Superior temporal gyrus (tissue), 1 donor: Measurements from ENCODE around the gene PCGF2.
A peak's percentile ranks its signal among the peaks of the same experiment; 100 is the strongest.
"Not testable (repeated sequence)": the region's sequence is repeated elsewhere in the genome, so short reads cannot be mapped to it uniquely, and the experiment has no call there.

Source experiments
- DNase-seq: peaks from one replicate; pipeline ENCODE4 v3.0.0-alpha.2; 2016; ENCODE audit errors: extremely low spot score

Gene PCGF2

GRCh38 chr17:38735161-38735997 lies 12.8 kb downstream of the PCGF2 start:
- DNase-seq, result peak; percentile 71

- no peak for DNase-seq
These were observed 13.9 kb downstream of the PCGF2 start for GRCh38 chr17:38733982-38734973.

GRCh38 chr17:38733282-38733981 lies 14.7 kb downstream of the PCGF2 start:
- no peak for DNase-seq

- DNase-seq, result no peak
These were observed 15.5 kb downstream of the PCGF2 start for GRCh38 chr17:38732376-38733281.

- no peak for DNase-seq
These were observed 16.4 kb downstream of the PCGF2 start for GRCh38 chr17:38731526-38732294.

- no peak for DNase-seq
These were observed 17.4 kb downstream of the PCGF2 start for GRCh38 chr17:38730526-38731379.

- DNase-seq, result peak; percentile 74
These were observed 18.1 kb downstream of the PCGF2 start, which contains the start of gene CISD3 for GRCh38 chr17:38729886-38730525. Gene CISD3 (plus strand): TSS chr17:38730341. CDS start chr17:38730359, 18 bp downstream.

GRCh38 chr17:38729368-38729885 lies 18.7 kb downstream of the PCGF2 start:
- DNase-seq, result no peak

- DNase-seq, result no peak
These were observed 19.8 kb downstream of the PCGF2 start for GRCh38 chr17:38728290-38728831.

- no peak for DNase-seq
These were observed 20.4 kb downstream of the PCGF2 start for GRCh38 chr17:38727736-38728135.

- DNase-seq, result not testable (repeated sequence)
These were observed 22.0 kb downstream of the PCGF2 start for GRCh38 chr17:38726145-38726544.

- DNase-seq, result peak; percentile 70
These were observed 23.1 kb downstream of the PCGF2 start for GRCh38 chr17:38725066-38725465.

- peak; percentile 84 for DNase-seq
These were observed 23.7 kb downstream of the PCGF2 start for GRCh38 chr17:38724337-38724988.

GRCh38 chr17:38721802-38722201 lies 26.3 kb downstream of the PCGF2 start:
- no peak for DNase-seq

GRCh38 chr17:38720941-38721340 lies 27.2 kb downstream of the PCGF2 start:
- DNase-seq, result no peak

GRCh38 chr17:38719943-38720641 lies 28.0 kb downstream of the PCGF2 start:
- no peak for DNase-seq
